H4 (cell line): ENCODE data around the gene PMVK. TPM values are rescaled to one million over a fixed set of nuclear protein-coding genes. Genes with fewer than 3 reads are reported as not detected.
"Not testable (repeated sequence)": the region's sequence is repeated elsewhere in the genome, so short reads cannot be mapped to it uniquely, and the experiment has no call there.

Experiments used
- DNase-seq: peaks from one replicate; pipeline ENCODE4 v3.0.0-alpha.2; 2015; ENCODE audit warnings: low spot score
- total RNA-seq: library from RNA; depleted of rRNA; stranded (reverse); fragments of >200 nt; shearing (Covaris generic); gene quantifications from 2 replicates; pipeline ENCODE4 v1.2.3, GENCODE V29; 2014; rRNA removed

The PMVK gene
- 1.2 and 7.9 TPM in 2 replicates for total RNA-seq

DNA sequence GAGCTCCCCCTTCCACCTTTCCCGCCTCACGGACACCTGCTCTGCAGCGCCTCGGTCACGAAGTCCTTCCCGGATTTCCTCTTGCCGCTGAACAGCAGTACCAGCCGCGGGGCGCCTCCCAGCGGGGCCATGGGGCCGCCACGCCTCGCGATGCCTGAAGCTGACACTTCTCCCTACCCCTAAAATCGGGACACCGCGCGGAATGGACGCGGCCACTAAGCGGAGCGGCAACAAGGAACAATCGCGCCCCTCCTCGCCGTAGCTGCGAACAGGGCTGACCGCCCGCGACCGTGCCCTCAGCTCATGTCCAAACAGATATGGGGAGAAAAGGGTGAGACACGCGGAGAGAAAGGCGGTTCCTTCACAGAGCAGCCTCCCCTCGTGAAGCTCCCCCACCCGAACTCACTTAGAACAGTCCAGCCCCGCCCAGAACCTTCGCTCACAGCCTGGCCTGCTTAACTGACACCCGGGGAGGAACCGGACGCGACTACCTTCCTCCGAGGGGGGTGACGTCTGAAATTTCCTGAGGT lies at the start of gene PMVK:
PMVK (minus strand) TSS at position 165 of the 530 bp plus-strand sequence; CDS start at position 131, 34 bp downstream.
- DNase-seq: peak; percentile 88

DNA sequence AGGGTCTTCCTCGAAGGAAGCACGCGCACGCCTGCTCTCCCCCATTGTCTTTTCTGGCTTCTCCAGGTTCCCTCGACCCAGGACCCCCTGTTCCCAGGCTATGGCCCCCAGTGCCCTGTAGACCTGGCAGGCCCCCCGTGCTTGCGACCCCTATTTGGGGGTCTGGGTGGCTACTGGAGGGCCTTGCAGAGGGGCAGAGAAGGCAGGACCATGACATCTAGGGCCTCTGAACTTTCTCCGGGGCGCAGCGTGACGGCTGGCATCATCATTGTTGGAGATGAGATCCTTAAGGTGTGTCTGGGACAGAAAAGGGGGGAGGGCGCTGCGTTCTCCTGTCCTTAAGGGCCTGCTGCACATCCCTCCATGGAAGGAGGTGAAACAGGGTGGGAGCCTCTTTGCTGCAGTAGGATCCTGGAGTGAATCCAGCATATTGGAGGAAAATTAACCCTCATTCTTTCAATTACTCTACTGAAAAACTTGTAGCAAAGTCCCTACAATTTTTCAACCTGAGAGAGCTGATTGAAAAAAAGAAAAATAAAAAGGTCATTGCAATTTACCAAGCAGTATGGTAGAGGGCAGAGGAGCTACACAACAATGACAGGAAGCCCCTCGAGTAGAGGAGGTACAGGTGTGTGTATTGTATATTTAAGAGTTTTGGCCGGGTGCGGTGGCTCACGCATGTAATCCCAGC lies 47.4 kb upstream of the PMVK start:
- DNase-seq: no peak

DNA sequence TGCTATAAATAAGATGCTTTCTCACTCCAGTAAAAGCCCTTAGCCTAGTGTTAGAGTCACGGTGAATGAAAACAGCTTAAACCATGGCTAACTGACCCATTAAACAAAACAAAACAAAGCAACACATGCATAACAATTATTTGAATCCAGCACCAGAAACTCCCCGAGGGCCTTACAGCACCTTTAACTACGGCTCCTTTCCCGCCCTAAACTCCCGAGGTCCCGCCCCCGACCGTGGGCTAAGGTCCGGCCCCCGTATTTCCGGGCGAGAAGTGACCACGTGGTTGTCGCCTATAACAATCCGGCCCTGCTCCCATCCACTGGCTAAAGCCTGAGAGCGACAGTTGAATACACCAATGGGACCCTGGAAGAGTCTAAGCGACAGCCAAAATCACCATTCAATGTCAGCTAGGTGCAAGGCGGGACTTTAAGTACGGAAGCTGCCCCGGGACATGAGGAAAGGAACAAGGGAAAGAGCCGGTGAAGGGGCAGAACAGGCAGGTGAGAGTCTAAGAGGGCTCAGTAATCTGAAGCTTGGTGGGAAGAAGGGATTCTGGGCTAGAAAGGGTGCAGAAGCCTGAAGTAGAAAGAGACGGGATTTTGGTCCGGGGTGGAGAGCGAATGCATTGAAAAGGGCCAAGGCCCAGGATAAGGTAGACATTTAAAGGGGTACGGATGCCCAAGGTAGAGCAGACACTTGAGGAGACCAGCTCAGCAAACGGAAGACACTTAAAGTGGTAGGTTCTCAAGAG lies 46.6 kb upstream of the PMVK start, which contains the start of gene FLAD1:
FLAD1 (plus strand) TSS at position 448 of the 752 bp plus-strand sequence. CDS start 351 bp downstream, outside the sequence.
- DNase-seq: peak; percentile 99

- DNase-seq: no peak
Measured at GRCh38 chr1:154982341-154982740, 45.8 kb upstream of the PMVK start.

DNA sequence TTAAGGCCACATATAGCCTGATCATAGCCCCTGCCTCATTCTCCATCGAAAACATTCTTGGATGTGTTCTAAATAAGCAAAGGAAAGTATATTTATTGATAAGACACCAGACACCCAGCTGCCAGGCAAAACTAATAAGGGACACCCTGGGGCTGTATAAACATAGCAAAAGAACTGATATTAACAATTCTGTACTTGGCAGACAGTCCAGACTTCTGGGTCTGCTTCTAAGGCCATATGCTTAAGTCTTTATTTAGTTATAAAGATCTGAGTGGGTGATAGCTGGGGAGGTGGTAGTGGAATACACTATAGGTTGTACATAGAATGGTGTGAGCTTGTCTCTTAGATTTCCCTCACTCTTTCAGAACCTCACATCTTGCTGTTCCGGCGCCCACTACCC lies 41.8 kb upstream of the PMVK start:
- no peak for DNase-seq

GRCh38 chr1:154977762-154978161 lies 41.2 kb upstream of the PMVK start:
- not testable (repeated sequence) for DNase-seq

GRCh38 chr1:154975409-154976059 lies 39.0 kb upstream of the PMVK start:
- DNase-seq: no peak

DNA sequence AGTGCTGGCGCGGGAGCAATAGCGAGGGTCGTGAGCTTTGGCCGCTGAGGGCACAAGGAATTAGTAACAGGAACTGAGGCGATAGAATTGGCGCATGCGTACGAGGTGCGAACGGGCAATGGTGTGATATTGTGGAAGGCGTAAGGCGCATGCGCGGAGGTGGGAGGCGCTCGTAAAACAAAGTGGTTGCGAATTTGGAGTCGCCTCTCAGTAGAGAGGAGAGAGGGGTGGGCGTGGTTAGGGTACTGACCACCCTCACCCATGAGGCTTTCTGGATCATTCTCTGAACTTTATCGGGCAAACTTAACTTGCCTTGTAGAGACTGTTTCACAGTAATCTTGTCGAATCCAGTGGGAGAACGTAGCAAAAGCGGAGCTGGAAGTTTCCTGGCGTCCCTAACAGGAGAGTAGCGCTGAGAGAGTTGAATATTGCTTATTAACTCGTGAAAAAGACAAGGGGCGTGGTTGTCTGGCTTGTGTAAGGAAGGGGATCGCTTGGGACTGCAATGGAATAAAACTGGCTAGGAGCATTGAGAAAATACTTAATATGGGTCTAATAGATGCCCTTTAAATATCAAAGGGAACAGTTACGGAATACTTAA lies 38.4 kb upstream of the PMVK start:
- DNase-seq: peak; percentile 97

DNA sequence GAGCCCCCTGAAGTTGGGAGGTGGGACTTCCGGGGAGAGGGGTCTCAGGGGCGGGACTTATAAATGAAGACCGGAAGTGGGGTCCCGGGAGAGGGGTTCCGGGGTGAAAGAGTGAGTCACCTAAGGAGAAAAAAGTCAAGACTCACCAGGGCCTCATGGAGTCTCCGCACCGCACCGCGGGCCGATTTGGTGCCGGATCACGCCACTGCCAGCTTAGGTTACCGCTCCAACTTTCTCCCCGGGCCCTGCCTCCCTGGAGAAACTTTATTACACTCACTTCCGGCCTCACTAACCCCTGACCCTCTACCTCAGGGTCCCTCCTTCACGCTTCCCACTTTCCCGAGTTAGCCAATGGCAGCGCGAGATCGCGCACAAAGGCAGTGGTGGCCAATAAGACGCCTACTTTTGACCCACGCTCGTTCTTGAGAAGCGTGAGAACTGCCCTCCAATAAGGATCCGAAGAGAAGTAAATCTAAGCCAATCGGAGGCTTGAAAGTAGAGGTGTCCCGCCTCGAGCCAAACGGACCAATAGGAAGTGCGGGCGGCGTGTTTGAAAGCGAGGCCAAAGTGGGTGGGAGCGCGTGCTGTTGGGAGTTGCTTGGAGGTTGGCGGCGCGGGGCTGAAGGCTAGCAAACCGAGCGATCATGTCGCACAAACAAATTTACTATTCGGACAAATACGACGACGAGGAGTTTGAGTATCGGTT lies 37.7 kb upstream of the PMVK start, which contains the start of gene CKS1B:
CKS1B (plus strand) TSS at position 580 of the 706 bp plus-strand sequence; CDS start at position 645, 65 bp downstream.
- DNase-seq: peak; percentile 100

GRCh38 chr1:154973344-154974101 lies 37.0 kb upstream of the PMVK start:
- peak; percentile 98 for DNase-seq

DNA sequence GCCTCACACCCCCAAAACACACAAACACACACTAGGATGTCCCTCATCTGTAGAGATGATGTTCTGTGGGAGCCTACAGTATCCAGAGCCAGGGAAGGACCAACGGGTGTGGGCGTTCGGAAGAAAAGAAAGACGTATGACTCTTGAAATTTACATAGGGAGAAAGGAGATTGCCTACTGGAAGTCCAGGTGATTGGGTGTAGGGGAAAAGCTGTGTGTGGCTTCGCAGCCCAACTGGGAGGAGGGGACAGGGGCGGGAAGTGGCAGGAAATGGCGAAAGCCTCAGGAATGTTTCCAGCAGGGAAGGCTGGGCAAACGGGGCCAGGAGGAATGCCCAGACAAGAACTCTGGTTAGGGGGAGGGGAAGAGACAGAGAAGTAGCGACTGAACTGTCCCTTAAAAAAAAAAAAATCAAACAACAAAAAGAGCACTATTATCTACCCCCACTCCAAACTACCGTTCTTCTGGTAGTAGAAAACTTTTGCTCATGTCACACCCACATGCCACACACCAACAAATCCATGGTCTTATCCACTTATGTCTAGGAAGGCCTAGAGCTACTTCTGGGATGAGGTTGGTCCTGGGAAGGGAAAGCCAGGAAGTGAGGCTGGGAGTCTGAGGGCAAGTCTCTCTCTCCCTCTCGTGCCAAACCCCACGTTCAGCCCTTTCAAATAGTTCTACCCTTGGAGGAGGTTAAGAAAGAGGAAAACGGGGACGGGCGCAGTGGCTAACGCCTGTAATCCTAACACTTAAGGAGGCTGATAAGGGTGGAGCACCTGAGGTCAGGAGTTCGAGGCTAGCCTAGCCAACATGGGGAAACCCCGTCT lies 36.2 kb upstream of the PMVK start:
- peak; percentile 98 for DNase-seq

- no peak for DNase-seq
Measured at GRCh38 chr1:154972213-154972516, 35.6 kb upstream of the PMVK start.

GRCh38 chr1:154971341-154971998 lies 35.0 kb upstream of the PMVK start:
- DNase-seq: peak; percentile 46

GRCh38 chr1:154970631-154971340 lies 34.3 kb upstream of the PMVK start, which contains the start of gene SHC1:
Gene SHC1 (minus strand): TSS chr1:154970747. CDS start chr1:154970526, 221 bp downstream.
- DNase-seq: peak; percentile 94

DNA sequence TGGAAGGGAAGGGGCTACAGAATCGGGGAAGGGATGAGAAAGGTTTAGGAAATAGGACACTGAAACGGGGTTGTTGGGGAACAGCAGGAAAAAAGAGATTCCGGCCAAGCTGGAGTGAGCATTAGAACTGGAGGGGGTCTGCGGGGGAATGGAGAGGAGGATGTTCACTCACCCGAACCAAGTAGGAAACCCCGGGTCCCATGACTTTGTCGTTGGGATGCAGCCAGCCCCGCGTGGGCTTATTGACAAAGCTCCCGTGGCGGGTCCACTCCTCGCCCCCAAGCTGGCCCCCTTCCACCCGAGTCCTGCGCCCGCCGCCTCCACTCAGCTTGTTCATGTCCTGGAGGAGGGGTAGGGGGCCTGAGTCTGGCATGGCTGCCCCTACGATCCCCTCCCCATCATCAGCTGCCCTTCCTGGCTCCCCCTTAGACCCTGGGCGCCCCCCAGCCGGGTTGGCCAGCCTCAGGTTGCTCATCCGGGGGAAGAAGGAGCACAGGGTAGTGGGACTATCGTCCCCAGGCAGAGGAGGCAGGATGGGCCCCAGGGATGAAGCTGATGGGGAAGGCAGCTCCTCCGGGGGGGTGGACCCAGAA lies 33.4 kb upstream of the PMVK start:
- no peak for DNase-seq

- DNase-seq: no peak
Measured at GRCh38 chr1:154969246-154969645, 32.7 kb upstream of the PMVK start.

DNA sequence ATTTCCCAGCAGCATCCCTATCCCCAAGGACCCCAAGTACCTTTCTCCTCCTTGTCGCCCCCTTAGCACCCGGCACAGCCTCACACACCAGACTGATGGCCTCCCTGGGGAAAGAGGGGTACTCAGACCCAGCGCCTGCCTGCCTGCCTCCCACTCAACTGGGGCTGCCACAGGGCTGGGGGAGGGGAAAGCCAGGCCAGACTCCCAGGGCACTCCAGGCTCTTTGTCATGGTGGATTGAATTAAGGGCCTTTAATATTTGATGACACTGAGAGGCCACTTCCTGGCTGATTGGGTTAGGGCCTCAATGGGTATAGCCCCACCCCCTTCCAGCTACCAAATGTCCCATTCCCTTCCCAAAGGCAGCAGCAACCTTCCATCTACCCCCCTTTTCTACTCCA lies 32.2 kb upstream of the PMVK start:
- DNase-seq: no peak
